Ovary (tissue), 9 donors: Measurements from ENCODE around the gene CCNQ. TPM values are rescaled to one million over a fixed set of nuclear protein-coding genes. Genes with fewer than 3 reads are reported as not detected.

Source experiments
- DNase-seq, 5 donors: peaks; one replicate each; pipeline ENCODE4 v3.0.0-alpha.2; 2019 to 2020
- H3K27ac ChIP-seq, 2 donors: fragments of 200-600 bp; one replicate each; pipeline versions ENCODE4 v1.5.1 to v1.8.0; 2019 to 2022
- H3K27me3 ChIP-seq: fragments of 200-600 bp; one replicate; pipeline ENCODE4 v1.8.0; 2022
- H3K36me3 ChIP-seq: fragments of 200-600 bp; sonication (generic); one replicate; pipeline ENCODE4 v1.5.1; 2019
- H3K4me1 ChIP-seq: one replicate; pipeline ENCODE4 v1.8.1; 2013; ENCODE audit warnings: mild to moderate bottlenecking, moderate library complexity; ENCODE audit not compliant: insufficient read depth
- H3K4me3 ChIP-seq: fragments of 200-600 bp; sonication (generic); one replicate; pipeline ENCODE4 v1.5.1; 2017
- H3K9me3 ChIP-seq, 2 donors: fragments of 200-600 bp in 1 of 2; sonication (generic) in 1 of 2; one replicate each; pipeline versions ENCODE4 v1.5.1 to v1.8.1; 2013 to 2019; ENCODE audit warnings: mild to moderate bottlenecking in 1 of 2, moderate library complexity in 1 of 2
- EP300 ChIP-seq: sonication (generic); formaldehyde crosslinking; IDR thresholded peaks from one replicate; pipeline ENCODE4 v1.6.1; 2017; ENCODE audit warnings: antibody characterized with exemption
- POLR2A ChIP-seq: fragments of 450-650 bp; IDR thresholded peaks from one replicate; pipeline ENCODE4 v1.6.1; 2017; ENCODE audit warnings: antibody characterized with exemption, mild to moderate bottlenecking, moderate library complexity
- WGBS, 3 donors: extraction: QIAGEN DNeasy Blood & Tissue Kit in 1 of 3; methylation state at CpG; one replicate each; pipeline versions ENCODE4 v1.1.5 to v1.1.7; 2013 to 2017; 5-methylcytosine and 5-hydroxymethylcytosine counted together
- intact Hi-C, 4 donors: fragments of 100-400 bp; cut with DNase I; formaldehyde crosslinking; loops; one replicate each; pipeline versions ENCODE4 v1.11.0 to v1.15.1; 2022 to 2023
- polyA plus RNA-seq, 2 donors: library from polyadenylated mRNA; stranded (reverse); fragments of 200-250 nt in 1 of 2; fragments of 350-450 nt in 1 of 2; fragmentation: Illumina TruSeq in 1 of 2; extraction: RNeasy Lipid Tissue Mini Kit (QIAGEN cat#74804) in 1 of 2; gene quantifications; one replicate each; pipeline ENCODE4 v1.2.3, GENCODE V29; 2013 to 2014
- total RNA-seq, 7 donors: library from RNA; depleted of rRNA in 2 of 7; stranded (reverse); fragments of >200 nt in 2 of 7; fragmentation: NEBNext Ultra II Directional in 3 of 7; extraction: Animal tissue kit (Norgen Biotek cat#: 25700) in 3 of 7; gene quantifications; one replicate each; pipeline versions ENCODE4 v1.1.0 to v1.2.4, GENCODE V29; 2016 to 2023
- TF ChIP-seq, protein P1 (sequence below), 3 donors: fragments of 450-650 bp in 2 of 3; fragments of 200-600 bp in 1 of 3; IDR thresholded peaks; one replicate each; pipeline versions ENCODE4 v1.5.1 to v1.8.0; 2016 to 2022; ENCODE audit warnings: antibody characterized with exemption in 3 of 3, mild to moderate bottlenecking in 1 of 3
- donor health status: DM: no; HTN: no; CAD: no; lungs with moderate emphysema.
- donor health status: DM: no; HTN: no; CAD: no.
- donor health status: Bipolar disorder and iron deficiency.
- donor health status: DM: yes; HTN: yes; CAD: no.
- donor health status: DM: no; HTN: no; CAD: no.
- donor health status: DM: yes; HTN: yes; CAD: no.

CCNQ gene
- total and polyA plus RNA-seq, 9 donors: 15.5 to 23.8 (median 19.3) TPM

- H3K9me3 ChIP-seq: no peaks in the 10 kb centered on the region
- no peak overlapping the region for H3K4me3 ChIP-seq
- no peaks in the 10 kb centered on the region for H3K36me3 ChIP-seq
- TF ChIP-seq, protein P1, sequence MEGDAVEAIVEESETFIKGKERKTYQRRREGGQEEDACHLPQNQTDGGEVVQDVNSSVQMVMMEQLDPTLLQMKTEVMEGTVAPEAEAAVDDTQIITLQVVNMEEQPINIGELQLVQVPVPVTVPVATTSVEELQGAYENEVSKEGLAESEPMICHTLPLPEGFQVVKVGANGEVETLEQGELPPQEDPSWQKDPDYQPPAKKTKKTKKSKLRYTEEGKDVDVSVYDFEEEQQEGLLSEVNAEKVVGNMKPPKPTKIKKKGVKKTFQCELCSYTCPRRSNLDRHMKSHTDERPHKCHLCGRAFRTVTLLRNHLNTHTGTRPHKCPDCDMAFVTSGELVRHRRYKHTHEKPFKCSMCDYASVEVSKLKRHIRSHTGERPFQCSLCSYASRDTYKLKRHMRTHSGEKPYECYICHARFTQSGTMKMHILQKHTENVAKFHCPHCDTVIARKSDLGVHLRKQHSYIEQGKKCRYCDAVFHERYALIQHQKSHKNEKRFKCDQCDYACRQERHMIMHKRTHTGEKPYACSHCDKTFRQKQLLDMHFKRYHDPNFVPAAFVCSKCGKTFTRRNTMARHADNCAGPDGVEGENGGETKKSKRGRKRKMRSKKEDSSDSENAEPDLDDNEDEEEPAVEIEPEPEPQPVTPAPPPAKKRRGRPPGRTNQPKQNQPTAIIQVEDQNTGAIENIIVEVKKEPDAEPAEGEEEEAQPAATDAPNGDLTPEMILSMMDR (IDR thresholded peaks at IDR 0.05): no peak
- TF ChIP-seq POLR2A (no peak), EP300 (no peak)
- H3K4me1 ChIP-seq: no peaks in the 10 kb centered on the region
- DNase-seq: no peak
- intact Hi-C loops: no loop called here
- no peak overlapping the region for H3K27ac ChIP-seq
- H3K27me3 ChIP-seq: no peaks in the 10 kb centered on the region
- WGBS, 3 donors: 73 to 85% (median 76%) methylated on average over 9 of the region's 9 CpGs
Observed at GRCh38 chrX:153565996-153566580, 32.9 kb downstream of the CCNQ start.

DNA sequence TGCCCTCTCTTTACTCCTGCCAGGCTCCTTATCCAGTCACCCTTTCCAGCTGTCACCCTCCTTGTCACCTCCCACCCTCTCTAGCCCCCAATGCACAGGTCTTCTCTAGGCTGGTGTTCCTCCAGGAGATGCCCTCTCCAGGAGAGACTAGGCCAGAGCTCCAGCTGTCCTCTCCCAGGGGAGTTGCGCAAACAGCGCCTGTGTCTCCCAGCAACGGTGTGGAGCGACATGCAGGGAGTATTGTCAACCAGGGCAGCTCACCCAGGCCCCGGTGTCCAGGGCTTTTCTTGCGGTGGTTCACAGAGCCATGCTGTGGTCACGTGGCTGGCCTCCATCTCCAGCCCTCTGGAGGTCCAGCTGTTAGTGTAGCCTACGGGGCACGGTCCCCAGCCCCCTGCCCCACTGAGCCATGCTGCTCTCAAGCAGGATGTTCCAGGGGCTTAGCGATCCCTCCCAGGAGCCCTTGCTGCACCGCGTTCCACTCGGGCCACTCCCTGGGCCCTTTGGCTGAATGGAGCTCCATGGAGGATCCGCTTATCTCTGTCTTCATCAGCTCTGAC is 34.8 kb downstream of the CCNQ start:
- DNase-seq: no peak
- H3K36me3 ChIP-seq: no peaks in the 10 kb centered on the region
- intact Hi-C loops: no loop called here
- H3K27me3 ChIP-seq: no peaks in the 10 kb centered on the region
- H3K4me1 ChIP-seq: no peaks in the 10 kb centered on the region
- WGBS, 3 donors: 82 to 84% (median 82%) methylated on average over 14 of the region's 14 CpGs
- TF ChIP-seq POLR2A (no peak), EP300 (no peak)
- TF ChIP-seq, protein P1 (IDR thresholded peaks at IDR 0.05): no peak
- H3K27ac ChIP-seq: no peak overlapping the region
- H3K9me3 ChIP-seq: no peaks in the 10 kb centered on the region
- no peak overlapping the region for H3K4me3 ChIP-seq

GRCh38 chrX:153562546-153562945 is 36.4 kb downstream of the CCNQ start:
- intact Hi-C loops: no loop called here
- DNase-seq: no peak
- Histone ChIP-seq H3K27ac (no peak overlapping the region), H3K36me3 (no peaks in the 10 kb centered on the region), H3K9me3 (no peaks in the 10 kb centered on the region), H3K4me3 (no peak overlapping the region), H3K4me1 (no peaks in the 10 kb centered on the region), H3K27me3 (no peaks in the 10 kb centered on the region)
- WGBS, 3 donors: 89 to 93% (median 90%) methylated on average over 9 of the region's 9 CpGs
- TF ChIP-seq EP300: no peak
- TF ChIP-seq POLR2A: no peak
- TF ChIP-seq, protein P1 (IDR thresholded peaks at IDR 0.05): no peak

DNA sequence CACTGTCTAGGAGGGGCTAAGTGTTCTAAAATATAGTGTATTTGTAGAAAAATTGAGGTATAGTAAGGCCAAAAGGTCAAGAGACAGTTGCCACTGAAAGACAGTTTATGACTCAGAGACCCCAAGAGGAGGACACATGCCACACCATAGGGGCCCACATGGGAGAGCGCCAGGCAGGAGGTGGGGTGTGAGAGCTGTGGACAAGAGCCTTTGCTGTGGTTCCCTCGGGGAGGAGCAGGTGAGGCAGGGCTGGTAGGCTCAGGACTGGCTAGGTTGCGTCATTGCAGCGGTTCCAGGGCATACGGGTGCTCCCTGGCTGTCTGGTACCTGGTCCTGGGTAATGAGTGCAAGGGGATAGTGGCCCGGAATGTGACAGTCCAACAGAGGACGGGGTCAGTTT is 37.6 kb downstream of the CCNQ start:
- DNase-seq: no peak
- H3K27ac ChIP-seq: no peak overlapping the region
- H3K27me3 ChIP-seq: no peaks in the 10 kb centered on the region
- no peaks in the 10 kb centered on the region for H3K36me3 ChIP-seq
- TF ChIP-seq, protein P1 (IDR thresholded peaks at IDR 0.05): no peak
- TF ChIP-seq POLR2A (no peak), EP300 (no peak)
- 81 to 86% (median 82%) methylated on average over 7 of the region's 7 CpGs for WGBS, 3 donors
- no peaks in the 10 kb centered on the region for H3K4me1 ChIP-seq
- intact Hi-C loops: no loop called here
- no peak overlapping the region for H3K4me3 ChIP-seq
- H3K9me3 ChIP-seq: no peaks in the 10 kb centered on the region
